ENCODE measurements around the gene PRM2.
A peak's percentile ranks its signal among the peaks of the same experiment; 100 is the strongest.

The PRM2 gene, protein sequence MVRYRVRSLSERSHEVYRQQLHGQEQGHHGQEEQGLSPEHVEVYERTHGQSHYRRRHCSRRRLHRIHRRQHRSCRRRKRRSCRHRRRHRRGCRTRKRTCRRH
- total RNA-seq: 0 to 0.11 (median 0) reads per million in 17 experiments

DNA sequence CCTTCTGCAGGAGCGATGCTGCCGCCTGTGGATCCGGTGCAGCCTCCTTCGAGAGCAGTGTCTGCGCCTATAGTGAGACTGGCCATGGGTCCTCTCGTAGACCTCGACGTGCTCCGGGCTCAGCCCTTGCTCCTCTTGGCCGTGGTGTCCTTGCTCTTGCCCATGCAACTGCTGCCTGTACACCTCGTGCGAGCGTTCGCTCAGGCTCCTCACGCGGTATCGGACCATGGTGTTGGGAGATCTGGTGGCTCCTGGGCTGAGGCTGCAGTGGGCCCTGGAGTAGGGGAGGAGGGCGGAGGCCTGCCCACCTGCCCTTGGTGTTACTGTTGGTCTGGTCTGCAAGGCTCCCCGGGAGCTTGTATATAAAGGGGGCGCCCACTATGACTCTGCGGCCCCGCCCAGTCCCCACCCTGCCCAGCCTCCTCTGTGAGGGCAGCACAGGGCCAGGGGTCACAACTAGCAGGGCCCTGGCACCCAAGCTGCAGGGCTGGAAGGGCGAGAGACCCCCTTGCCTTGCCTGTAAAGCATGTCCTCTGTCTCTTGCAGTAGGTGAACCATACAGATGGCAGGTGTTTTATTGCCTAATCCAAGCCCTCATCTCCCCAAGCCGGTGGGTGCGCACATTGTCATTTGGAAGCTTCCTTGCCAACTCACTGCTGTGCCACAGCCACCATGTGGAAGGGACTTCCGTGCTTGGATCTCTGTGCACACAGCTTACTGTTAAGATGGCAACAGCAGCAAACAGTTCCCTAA lies at the start of gene PRM2:
PRM2 (minus strand) TSS at position 338 of the 753 bp plus-strand sequence; CDS start at position 228, 110 bp downstream.
- DNase-seq: no peak

DNA sequence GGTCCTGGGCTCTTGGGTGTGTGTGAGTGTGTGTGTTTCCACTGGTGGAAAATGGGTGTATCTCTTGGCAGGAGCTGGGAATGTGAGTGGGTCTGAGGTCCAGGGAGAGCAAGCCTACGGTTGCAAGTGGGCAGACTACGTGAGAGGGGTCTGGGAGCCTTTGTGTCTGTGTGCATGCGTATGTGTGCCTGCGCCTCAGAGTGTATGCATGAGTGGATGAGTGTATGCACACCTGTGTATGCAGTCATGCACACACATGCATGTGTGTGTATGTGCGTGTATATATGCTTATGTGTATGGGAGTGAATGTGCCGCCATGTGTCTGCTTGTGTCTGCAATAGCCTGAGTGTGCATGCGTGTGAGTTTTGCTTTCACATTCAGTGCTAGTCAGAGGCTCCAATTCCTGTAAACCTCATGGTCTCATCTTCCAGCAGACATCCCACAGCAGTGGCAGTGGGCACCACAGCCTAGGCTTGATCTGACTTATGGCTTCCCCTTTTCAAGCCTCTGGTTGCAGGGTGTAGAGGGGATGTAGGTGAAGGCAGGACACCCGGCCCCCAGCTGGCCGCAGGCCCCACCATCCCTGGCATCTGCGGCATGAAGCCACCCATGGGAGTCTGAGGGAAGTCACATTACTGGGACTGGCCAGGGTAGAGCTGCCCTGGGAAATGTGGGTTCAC lies 49.3 kb upstream of the PRM2 start:
- DNase-seq: peak; percentile 49 to 65 (median 58)

DNA sequence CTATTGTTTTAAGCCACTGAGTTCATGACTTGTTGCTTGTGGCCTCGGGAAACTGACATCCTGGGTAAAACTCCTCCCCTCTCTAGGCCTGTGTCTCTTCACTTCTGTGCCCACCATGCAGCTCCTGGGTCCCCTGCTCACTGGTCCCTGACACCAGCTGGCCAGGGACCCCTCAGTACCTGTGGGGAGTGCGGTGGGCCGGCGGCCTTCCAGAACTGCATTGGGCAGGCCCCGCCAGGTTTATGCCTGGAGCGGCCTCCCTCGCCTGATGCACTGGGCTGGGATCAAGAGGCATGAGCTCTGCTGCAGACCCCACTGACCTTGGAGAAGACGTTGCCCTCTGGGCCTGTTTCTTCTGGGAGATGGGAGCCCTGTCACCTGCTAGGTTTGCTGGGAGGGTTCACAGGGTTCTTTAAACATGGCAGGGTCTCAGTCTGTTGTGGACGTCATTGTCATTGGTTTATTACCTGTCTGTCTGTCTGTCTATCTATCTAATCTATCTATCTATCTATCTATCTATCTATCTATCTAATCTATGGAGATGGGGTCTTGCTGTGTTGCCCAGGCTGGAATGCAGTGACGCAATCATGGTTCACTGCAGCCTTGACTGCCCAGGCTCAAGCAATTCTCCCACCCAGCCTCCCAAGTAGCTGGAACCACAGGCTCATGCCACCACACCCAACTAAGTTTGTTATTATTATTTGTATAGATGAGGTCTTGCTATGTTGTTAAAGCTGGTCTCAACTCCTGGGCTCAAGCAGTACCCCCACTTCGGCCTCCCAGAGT lies 47.5 kb upstream of the PRM2 start:
- DNase-seq: no peak

DNA sequence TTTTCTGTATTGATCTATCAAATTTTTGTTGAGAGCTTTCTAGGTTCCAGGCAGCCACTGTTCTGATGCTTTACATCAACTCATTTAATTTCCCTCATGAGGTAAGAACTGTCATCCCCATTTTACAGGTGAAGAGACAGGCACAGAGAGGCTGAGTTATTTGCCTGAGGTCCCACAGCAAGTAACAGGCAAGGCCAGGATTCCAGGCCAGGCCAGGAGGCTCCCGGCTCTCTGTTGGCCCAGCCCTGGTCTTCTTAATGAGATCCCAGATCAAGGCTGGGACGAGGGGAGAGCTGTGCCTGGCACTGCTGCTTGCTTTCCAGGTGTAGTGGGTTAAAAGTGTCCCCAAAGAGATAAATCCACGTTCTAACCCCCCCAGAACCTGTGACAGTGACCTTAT lies 46.5 kb upstream of the PRM2 start:
- no peak for DNase-seq

DNA sequence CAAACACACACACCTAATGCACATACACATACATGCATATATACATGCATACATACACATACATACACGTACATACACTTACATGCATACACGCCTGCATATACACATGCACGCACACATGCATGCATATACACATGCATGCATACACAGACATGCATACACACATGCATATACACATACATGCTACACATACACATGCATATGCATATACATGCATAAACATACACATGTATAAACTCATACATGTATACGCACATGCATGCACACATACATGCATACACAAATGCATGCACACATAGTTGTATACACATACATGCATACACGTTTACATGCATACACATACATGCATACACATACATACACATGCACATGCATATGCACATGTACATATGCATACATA lies 45.4 kb upstream of the PRM2 start:
- no peak for DNase-seq

DNA sequence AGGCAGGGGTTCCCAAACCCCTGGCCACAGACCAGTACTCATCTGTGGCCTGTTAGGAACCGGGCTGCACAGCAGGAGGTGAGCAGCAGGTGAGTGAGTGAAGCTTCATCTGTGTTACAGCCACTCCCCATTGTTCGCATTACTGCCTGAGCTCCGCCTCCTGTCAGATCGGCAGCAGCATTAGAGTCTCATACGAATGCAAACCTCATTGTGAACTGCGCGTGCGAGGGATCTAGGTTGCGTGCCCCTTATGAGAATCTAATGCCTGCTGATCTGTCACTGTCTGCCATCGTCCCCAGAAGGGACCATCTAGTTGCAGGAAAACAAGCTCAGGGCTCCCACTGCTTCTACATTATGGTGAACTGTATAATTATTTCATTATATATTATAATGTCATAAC lies 43.9 kb upstream of the PRM2 start:
- no peak for DNase-seq

DNA sequence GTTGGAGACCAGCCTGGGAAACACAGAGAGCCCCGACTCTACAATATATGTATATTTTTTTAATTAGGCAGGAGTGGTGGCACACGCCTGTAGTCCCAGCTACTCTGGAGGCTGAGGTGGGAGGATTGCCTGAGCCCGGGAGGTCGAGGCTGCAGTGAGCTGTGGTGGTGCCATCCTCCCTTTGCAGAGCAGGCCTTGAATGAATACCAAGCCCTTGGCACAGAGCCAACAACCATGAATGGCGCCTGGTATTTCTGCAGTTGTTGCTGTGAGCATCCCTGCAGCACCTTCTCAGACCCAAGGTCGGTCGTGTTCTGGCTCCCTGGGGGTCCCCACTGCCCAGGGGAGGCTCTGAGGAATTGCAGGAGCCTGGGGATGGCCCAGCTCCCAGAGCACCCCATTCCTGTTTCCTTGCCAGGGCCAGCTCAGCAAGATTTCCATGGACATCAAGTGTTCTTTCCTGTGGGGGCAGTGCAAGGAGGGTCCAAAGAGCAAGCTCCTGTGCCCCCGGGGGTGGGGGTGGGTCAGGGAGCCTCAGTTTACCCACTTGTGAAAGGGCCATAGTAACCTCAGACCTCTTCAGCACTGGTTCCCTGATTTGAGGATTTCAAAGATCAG lies 43.4 kb upstream of the PRM2 start:
- peak in 1 of 4 experiments; percentile 29 for DNase-seq

DNA sequence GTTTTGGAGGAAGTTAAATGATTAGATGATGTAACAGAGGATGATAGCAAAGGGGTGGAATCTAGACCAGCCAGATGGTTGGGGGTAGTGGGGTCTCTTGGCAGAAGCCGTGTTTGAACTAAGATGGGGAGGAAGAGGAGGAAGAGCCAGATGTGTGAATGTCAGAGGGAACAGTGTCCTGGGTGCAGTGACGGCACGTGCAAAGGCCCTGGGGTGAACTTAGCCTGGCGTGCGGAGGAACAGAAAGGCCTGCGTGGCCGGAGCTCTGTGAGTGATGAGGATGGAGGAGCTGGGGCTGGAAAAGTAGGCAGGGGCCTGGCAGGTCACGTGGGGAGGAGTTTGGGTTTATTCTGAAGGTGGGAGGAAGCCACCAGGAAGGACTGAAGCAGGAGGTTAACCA lies 42.5 kb upstream of the PRM2 start:
- DNase-seq: no peak

DNA sequence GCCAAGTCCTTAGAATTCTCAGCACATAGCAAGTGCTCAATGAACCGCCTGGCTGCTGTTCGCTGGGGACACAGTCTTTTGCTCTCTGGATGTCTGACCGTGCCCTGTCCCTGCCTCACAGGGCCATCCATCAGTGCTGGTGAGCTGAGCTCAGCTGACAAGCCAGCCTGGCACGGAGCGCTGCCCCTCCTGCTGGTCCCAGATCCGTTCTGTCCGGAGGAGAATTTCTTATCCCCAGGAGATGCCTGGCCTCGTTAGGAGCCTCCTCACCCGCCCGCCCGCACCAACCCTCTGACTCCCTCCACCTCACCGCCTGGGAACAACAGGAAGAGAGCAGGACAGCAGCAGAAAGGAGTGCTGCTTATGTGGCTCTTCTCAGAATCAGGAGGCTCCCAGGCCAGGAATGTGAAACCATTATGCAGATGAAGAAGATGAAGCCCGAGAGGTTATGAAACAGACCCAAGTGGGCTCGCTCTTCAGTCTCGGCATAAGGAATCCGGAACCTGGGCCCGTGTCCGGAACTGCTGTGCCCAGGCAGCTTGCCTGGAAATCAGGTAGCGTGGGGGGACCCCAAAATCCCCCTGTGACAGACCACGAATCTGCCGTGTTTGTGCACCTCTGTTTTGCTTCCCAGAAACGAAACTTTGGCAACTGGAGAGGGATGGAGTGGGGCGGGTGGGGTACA lies 40.2 kb upstream of the PRM2 start:
- DNase-seq: no peak

DNA sequence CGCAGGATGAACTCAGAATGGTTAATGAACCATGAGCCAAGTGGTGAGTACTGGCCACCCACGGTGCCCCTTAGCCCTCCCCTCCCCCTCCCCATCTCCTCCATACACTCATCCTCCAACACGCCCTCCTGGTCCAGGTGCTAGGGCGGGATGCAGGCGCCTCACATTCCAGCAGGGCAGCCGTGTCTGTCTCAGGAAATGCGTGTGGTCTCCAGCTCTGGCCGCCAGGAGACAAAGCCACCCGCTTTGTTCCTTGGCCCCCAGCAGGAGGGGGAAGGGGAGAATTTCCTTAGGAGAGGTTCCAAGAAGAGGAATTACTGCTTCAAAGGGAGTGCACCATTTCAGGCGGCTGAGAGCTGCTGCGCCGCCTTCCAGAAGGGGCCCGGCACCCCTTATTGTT lies 39.2 kb upstream of the PRM2 start:
- DNase-seq: no peak

DNA sequence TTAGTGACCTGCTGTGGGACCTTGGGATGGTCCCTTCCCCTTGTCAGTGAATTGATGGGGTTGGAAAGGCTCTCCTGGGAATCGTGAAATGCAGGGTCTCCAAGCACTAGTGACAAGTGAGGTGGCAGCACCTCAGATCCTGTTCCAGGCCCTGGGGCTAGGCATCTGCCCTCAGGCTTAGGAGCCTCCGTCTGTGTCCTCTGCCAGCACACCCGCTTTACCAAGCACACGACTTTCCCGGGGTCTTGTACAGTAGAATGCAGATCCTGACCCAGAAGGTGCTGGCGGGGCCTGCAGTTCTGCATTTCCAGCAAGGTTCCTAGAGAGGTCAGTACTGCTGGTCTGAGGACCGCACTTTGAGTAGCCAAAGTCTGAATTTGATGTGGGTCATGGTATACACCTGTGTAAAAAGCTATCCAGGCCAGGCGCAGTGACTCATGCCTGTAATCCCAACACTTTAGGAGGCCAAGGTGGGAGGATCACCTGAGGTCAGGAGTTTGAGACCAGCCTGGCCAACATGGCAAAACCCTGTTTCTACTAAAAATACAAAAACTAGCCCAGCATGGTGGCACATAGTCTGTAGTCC lies 38.1 kb upstream of the PRM2 start:
- DNase-seq: no peak

DNA sequence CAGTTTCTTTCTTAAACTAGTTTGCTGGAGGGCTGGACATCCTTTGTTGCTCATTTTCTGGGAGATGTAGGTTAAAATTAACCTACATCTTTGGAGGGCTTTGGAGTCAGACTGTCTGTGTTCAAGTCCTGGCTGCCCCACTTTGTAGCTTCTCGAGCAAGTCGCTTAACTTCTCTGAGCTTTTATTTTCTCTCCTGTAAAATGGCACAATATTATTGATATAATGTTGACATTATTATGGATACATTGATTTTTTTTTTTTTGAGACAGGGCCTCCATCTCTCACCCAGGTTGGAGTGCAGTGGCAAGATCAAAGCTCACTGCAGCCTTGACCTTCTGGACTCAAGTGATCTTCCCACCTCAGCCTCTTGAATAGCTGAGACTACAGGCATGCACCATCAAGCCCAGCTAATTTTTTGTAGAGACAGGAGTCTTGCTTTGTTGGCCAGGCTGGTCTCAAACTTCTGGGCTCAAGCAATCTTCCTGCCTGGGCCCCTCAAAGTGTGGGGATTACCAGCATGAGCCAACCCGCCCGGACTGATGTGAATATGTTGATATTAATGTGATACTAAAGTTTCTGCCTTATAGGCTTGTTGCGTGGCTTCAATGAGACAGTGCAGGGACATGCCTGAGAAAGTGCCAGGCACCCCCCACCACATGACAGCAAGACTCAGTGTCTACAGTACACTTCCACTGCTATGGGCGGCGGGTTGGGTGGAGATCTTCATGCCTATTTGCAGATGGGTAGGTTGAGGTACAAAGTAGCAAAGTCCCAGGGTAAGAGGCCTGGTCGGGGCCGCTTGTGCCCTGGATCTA lies 37.4 kb upstream of the PRM2 start:
- DNase-seq: no peak

DNA sequence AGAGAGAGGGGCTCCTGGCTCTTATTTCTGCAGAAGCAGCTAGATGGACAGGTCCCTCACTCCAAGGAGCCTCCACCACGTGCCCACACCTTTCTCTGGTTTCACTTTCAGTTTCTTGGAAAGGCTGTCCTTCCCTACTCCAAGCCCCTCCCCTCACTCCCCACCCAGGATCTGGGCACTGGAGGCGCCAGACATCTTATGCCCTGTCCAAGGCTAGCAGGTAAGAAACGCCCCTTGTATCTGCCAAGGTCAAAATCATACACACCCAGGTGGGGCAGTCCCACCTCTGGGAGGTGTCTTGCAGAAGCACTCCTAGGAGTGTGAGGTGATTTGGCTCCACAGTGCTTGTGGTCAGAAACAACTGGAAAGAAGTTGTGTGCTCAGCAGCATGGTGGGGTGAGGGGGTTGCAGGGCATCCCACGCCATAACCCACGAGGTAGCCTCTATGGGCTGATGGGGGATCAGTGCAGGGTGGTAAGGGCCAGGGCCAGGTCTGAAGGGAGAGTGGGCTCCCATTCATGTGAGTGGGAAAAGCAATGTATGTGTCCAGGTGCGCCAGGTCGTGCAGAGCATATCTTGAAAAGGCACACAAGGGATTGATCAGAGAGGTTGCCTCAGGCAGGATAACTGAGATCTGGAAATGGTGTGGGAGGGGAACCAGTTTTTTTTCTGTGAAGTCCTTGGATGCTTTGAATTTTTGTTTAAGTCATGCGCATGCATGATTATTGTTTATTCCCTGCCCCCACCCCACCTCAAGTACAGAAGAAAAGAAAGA lies 36.6 kb upstream of the PRM2 start:
- DNase-seq: no peak

DNA sequence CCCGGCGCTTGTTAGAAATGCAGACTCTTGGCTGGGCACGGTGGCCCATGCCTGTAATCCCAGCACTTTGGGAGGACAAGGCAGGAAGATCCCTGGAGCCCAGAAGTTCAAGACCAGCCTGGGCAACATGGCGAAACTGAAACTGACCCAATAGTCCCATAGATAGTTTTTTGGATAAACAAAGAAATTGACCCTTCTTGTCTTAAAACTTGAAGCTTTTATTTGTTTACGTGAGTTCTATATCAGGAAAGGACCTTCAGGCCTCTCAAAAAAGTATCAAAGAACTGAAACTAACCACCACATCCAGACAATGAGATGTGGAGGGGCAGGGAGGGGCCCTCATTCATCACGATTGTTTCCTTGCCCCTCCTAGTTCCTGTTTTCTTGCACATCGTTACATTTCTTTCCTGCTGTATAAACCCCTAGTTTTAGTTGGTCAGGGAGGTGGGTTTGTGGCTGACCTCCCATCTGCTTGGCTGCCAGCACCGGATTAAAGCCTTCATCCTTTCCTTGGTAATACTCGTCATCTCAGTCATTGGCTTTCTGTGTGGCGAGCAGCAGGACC lies 34.8 kb upstream of the PRM2 start:
- DNase-seq: peak; percentile 29 to 50 (median 44)

DNA sequence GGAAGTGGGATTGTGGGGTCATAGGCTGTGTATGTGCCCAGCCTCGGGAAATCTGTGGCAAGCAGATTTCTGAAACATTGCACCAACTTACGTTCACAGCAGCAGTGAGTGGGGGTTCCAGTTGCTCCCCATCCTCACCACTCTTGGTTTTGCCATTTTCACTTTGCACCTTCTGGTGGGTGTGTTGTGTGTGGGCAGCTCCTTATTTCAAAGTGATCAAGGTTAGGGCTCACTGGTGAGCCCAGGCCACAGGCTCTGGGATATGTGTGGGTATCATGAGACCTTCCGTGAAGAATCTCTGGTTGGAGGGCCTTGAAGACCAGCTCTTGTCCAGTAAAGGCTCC lies 34.3 kb upstream of the PRM2 start:
- no peak for DNase-seq

DNA sequence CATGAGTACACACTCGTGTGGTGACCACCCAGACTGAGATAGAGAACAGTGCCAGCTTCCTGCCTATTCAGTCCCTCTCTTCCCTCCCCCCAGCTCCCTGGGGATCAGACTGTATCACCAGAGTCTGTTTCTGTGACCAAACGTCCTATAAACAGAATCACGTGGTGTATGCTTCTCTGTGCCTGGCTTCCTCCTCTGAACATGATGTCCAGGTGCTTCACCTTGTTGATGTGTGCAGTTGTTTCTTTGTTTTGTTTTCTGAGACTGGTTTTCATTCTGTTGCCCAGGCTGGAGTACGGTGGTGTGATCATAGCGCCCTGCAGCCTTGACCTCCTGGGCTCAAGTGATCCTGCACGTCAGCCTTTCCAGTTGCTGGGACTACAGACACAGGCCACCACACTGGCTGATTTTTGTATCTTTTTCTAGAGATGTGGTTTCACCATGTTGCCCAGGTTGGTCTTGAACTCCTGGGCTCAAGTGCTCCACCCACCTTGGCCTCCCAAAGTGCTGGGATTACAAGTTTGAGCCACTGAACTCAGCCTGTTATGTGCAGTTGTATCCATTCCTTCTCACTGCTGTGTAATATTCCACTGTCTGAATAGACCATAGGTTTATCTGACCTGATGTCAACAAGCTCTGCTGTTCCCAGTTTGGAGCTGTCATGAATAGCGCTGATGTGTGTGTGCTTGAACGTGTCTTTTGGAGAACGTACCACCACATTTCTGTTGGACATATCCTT lies 33.8 kb upstream of the PRM2 start:
- DNase-seq: peak in 1 of 4 experiments; percentile 33

DNA sequence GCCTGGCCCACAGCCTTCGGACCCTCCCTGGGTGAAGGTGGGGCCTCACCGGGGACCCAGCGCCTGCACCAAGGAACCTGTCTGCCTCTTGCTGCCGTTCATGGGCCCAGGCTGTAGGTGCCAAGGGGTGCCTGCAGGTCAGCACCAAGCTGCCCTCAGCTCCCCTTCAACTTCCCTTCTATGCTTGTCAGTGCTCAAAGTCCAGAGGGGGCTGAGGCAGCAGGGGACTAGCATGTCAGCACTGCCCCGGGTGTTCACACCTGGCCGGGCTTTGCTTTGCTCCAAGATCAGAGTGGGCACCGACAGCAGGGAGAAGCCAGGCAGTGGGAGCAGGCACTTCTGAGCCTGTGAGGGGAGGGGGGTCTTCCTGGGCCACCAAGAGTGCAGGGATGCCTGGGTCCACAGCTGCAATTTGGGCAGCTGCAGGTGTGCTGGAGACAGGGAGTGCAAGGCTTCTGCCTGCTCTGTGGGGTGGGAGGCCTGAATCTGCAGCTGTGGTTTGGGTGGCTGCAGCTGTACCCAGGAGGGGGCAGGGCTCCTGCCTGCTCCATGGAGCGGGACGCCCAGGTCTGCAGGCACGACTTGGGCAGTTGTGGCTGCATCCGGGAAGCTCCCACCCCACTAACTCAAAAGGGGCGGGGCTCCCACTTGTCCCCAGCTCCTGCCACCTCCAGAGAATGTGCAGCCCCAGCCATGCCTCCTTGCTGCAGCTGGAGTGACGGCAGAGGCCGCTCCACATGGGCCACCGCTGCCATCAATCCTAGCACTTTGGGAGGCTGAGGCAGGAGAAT lies 32.4 kb upstream of the PRM2 start:
- no peak for DNase-seq
